Neural progenitor cell (in vitro differentiated cells): ENCODE measurements around the gene CYP26B1.

Experiments
- EZH2 ChIP-seq: fragments of 200-600 bp; sonication (generic); IDR thresholded peaks from 2 replicates; pipeline ENCODE4 v1.6.1; 2017; ENCODE audit warnings: antibody characterized with exemption, mild to moderate bottlenecking, moderate library complexity
- EZH2phosphoT487 ChIP-seq: fragments of 200-600 bp; sonication (generic); IDR thresholded peaks from 2 replicates; pipeline ENCODE4 v1.6.1; 2017; ENCODE audit warnings: antibody characterized with exemption
- TF ChIP-seq, protein P1 (sequence below): fragments of 200-600 bp; sonication (generic); IDR thresholded peaks from 2 replicates; pipeline ENCODE4 v1.5.1; 2017; ENCODE audit warnings: antibody characterized with exemption, mild to moderate bottlenecking

DNA sequence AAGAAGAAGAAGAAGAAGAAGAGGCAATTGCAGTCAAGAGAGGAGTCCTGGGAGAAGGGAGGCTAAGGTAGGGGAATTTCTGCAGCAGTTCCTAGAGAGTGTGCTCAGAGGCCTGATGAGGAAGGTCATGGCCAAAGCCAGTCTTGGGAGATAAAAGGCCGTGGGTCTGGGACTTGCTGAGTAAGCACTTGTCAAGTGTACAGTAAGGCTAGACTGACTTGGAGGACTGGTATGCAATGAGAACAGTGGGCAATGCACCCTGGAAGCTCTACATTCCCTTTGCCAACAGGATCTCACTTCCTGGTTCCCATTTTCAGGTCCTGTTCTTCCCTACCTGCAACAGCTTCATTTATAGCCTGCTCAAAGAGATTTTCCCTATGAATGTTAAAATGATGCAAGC, 28.6 kb upstream of the CYP26B1 start:
- TF ChIP-seq, protein P1, sequence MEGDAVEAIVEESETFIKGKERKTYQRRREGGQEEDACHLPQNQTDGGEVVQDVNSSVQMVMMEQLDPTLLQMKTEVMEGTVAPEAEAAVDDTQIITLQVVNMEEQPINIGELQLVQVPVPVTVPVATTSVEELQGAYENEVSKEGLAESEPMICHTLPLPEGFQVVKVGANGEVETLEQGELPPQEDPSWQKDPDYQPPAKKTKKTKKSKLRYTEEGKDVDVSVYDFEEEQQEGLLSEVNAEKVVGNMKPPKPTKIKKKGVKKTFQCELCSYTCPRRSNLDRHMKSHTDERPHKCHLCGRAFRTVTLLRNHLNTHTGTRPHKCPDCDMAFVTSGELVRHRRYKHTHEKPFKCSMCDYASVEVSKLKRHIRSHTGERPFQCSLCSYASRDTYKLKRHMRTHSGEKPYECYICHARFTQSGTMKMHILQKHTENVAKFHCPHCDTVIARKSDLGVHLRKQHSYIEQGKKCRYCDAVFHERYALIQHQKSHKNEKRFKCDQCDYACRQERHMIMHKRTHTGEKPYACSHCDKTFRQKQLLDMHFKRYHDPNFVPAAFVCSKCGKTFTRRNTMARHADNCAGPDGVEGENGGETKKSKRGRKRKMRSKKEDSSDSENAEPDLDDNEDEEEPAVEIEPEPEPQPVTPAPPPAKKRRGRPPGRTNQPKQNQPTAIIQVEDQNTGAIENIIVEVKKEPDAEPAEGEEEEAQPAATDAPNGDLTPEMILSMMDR: no peak
- TF ChIP-seq EZH2 (no peak), EZH2phosphoT487 (no peak)
